NK-92 treated with Interleukin-12 subunit alpha and Interleukin-12 subunit beta, amount 100 ng/mL, for 24 hours (cell line): Measurements from ENCODE around the gene NBPF6.
"Not testable (repeated sequence)": the region's sequence is repeated elsewhere in the genome, so short reads cannot be mapped to it uniquely, and the experiment has no call there.

Experiments used
- DNase-seq: peaks from one replicate; lab custom pipeline; 2025; lab: John Stamatoyannopoulos, UW

Gene NBPF6

DNA sequence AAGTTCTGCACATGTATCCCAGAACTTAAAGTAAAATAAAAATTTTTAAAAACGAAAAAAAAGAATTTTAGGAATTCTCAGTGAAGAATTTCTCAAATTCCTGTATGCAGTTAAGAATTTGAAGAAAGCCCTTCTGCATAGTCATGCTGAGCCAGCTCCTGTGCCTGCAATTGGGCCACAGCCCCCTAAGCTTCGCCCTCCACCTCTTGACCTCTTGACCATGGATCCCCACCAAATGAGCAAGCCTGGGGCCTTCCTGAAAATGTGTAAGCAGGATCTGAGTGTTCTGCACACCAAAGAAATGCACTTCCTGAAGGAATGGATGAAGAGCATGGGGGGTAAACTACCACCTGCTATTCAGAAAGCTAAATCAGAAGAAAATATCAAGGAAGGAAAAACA is 52.0 kb downstream of the NBPF6 start:
- DNase-seq: no peak

DNA sequence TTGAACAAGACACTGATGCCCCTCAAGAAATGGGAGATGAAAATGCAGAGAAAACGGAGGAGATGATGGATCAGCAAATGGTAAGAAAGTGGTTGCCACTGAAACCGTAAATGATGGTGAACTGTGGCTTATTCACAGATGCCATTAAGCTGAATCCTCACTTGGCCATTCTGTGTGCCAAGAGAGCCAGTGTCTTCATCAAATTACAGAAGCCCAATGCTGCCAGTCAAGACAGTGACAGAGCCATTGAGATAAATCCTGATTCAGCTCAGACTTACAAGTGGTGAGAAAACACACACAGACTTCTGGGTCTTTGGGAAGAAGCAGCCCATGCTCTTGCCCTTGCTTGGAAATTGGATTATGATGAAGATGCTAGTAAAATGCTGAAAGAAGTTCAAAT is 52.5 kb downstream of the NBPF6 start:
- DNase-seq: no peak

- no peak for DNase-seq
Measured at GRCh38 chr1:108503062-108503733, 53.1 kb downstream of the NBPF6 start.

DNA sequence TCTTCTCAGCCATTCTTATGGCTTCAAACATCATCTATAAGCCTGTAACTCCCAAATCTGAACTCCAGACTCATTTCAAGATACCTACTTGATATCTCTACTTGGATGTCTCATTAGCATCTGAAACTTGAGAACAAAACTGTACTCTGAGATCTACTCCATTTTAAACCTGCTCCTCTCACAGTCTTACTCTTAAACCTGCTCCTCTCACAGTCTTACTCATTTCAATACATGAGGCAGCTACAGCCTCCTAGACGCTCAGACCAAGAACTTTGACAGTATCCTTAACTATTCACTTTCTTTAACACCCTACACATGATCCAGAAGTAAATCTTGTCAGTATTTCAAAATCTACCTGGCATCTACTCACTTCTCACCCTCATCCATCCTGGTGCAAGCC is 54.3 kb downstream of the NBPF6 start:
- DNase-seq: no peak

DNA sequence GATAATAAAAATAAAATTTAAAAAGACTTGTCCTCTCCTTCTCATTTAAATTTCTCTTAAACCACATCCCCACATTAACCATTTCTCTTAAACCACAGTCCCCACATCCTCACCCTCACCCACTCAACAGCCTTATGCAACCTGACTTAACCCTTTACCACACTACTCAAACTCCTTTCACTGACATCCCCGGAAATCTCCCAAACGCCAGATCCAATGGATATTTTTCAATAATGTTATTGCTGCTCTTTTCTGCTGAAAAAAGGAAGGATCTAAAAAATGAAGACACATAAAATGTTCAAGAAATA is 55.6 kb downstream of the NBPF6 start:
- no peak for DNase-seq

GRCh38 chr1:108511764-108512163 is 61.6 kb downstream of the NBPF6 start:
- DNase-seq: no peak

GRCh38 chr1:108512239-108513043 is 62.3 kb downstream of the NBPF6 start:
- DNase-seq: no peak

DNA sequence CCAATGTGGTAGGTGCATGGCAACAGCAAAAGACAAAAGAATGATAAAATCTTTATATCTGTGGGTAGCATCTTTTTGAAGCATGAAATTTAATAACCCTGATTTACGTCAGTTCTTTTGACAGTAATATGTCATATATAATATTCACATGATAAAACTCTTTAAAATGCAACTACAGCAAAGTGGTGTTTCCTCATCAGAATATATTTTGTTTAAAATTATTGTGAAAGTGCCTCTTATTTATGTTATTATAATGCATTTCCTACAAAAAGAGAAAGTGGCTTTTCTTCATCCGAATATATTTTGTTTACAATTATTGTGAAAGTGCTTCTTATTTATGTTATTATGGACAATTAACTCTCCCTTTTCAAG is 62.9 kb downstream of the NBPF6 start:
- no peak for DNase-seq

GRCh38 chr1:108513914-108514313 is 63.8 kb downstream of the NBPF6 start:
- not testable (repeated sequence) for DNase-seq

GRCh38 chr1:108517301-108517897 is 67.3 kb downstream of the NBPF6 start:
- DNase-seq: not testable (repeated sequence)
